ENCODE measurements around the gene KANK2.

DNA sequence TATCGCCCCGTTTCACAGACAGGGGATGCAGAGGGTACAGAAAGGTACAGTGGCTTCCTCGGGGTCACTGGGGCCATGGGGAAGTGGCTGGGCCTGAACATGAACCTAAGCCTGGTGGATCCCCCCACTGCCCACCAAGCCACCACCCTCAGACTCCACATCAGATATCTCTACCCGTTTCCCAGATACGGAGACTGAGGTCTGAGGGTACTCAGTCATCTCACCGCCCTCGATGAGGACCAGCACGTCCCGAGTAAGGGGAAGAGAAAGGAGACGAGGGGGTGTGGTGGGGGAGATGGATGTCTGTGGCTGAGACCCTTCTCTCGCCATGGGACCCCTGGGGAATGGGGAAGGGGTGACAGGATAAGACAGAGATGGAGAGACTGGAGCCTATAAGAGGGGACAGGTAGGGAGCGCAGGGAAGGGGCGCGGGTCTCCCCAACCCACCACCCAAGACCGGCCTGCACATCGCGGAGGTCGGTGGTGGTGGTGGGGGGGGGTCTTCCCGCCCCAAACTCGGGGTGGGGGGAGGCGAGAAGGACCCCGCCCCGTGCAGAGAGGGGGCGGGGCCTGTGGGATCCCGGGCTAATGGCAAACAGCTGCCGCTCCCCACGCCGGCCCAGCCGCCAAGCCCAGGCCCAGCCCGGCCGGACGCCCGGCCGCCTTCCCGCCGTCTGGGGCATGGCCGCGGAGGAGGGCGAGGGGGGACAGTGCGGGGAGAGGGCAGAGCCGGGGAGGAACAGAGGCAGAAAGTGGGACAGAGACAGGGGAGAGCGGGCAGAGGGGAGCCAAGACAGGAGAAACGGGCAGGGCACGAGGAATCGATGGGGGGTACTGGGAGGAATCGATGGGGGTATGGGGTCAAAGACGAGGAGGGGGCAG, 698 bp downstream of the KANK2 start:
- no peak for TF ChIP-seq TAF1 (IDR thresholded peaks at IDR 0.05; ENCODE audit: borderline replicate concordance, low read depth, low read length)
- no peak for TF ChIP-seq POLR2A (IDR thresholded peaks at IDR 0.05; ENCODE audit: low read depth, low read length)

All from GM12892 (cell line).